ENCODE results near the gene SMIM33. TPM values are rescaled to one million over a fixed set of nuclear protein-coding genes. Genes with fewer than 3 reads are reported as not detected.

SMIM33 gene
- total RNA-seq, 1 donor from 2014 or later, result not detected

DNA sequence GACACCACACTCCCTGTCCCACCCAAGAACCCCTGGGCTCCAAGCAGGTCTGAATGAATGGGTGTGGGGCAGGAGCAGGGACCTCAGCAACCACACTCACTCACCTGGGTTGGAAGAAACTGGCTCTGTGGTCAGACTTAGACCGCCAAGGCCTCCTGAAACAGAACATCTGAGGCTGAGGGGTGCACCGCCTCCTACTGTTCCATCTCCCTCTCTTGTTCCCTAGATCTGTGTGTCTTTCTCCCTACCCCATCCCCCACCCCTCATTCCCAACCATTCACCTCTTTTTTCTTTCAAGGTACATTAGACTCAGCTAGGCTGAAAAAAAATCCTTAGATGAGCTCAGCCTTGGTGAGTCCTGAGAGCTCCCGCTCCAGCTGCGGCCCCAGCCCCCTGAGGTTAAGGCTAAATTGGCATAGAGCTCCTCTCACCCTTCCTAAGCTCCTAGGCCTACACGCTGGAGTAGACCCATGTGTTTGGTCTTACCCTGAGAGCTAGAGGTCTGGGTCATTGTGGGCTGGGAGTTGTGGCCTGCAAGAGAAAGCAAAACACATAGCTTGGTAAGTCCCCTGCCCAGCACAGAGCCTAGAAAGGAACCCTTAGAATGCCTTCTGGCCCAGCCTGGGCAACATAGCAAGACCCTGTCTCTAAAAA lies 13.0 kb upstream of the SMIM33 start:
- H3K36me3 Mint-ChIP-seq, result no peaks in the 10 kb centered on the region
- H3K4me1 Mint-ChIP-seq, result peaks cover 15% of the 10 kb centered on the region
- Histone ChIP-seq H3K4me1 (peaks cover 14% of the 10 kb centered on the region), H3K4me2 (no peak overlapping the region), H3K79me2 (ENCODE audit: low read depth) (no peaks in the 10 kb centered on the region), H3K27ac (no peak overlapping the region), H3K9me3 (ENCODE audit: low read depth) (no peaks in the 10 kb centered on the region), H3K9ac (no peak overlapping the region), H4K20me1 (ENCODE audit: low read depth) (no peaks in the 10 kb centered on the region), H3K4me3 (no peak overlapping the region), H3F3A (ENCODE audit: low read depth) (no peaks in the 10 kb centered on the region), H3K36me3 (no peaks in the 10 kb centered on the region), H3K27me3 (no peaks in the 10 kb centered on the region), H2AFZ (replicated peaks) (no peak overlapping the region)
- no peak for DNase-seq (ENCODE audit: low spot score)
- H3K9me3 Mint-ChIP-seq, result no peaks in the 10 kb centered on the region
- no peak for TF ChIP-seq EZH2phosphoT487 (IDR thresholded peaks at IDR 0.05)
- no peak for TF ChIP-seq EZH2 (IDR thresholded peaks at IDR 0.05)
- TF ChIP-seq CTCF (IDR thresholded peaks at IDR 0.05), result no peak
- peaks cover 5% of the 10 kb centered on the region for H3K27me3 Mint-ChIP-seq (ENCODE audit: insufficient read depth, low read depth)
- H3K4me3 Mint-ChIP-seq, result no peak overlapping the region
- no peak overlapping the region for H3K27ac Mint-ChIP-seq

GRCh38 chr5:139458580-139459407 lies 12.0 kb upstream of the SMIM33 start:
- Histone ChIP-seq H3K4me1 (peaks cover 17% of the 10 kb centered on the region), H3K27me3 (no peaks in the 10 kb centered on the region)
- no peak overlapping the region for H3K27ac Mint-ChIP-seq

GRCh38 chr5:139459451-139459934 lies 11.3 kb upstream of the SMIM33 start:
- no peak for DNase-seq (ENCODE audit: low spot score)
- Mint-ChIP-seq H3K4me1 (peaks cover 18% of the 10 kb centered on the region), H3K4me3 (no peak overlapping the region), H3K36me3 (no peaks in the 10 kb centered on the region), H3K27me3 (ENCODE audit: insufficient read depth, low read depth) (peaks cover 5% of the 10 kb centered on the region), H3K27ac (no peak overlapping the region), H3K9me3 (no peaks in the 10 kb centered on the region)
- Histone ChIP-seq H3K9me3 (ENCODE audit: low read depth) (no peaks in the 10 kb centered on the region), H3K27ac (no peak overlapping the region), H3K4me1 (peaks cover 17% of the 10 kb centered on the region), H3F3A (ENCODE audit: low read depth) (no peaks in the 10 kb centered on the region), H4K20me1 (ENCODE audit: low read depth) (no peaks in the 10 kb centered on the region), H3K36me3 (no peaks in the 10 kb centered on the region), H3K4me3 (no peak overlapping the region), H2AFZ (replicated peaks) (no peak overlapping the region), H3K4me2 (no peak overlapping the region), H3K9ac (no peak overlapping the region), H3K27me3 (no peaks in the 10 kb centered on the region), H3K79me2 (ENCODE audit: low read depth) (no peaks in the 10 kb centered on the region)
- TF ChIP-seq CTCF (IDR thresholded peaks at IDR 0.05) (no peak), EZH2phosphoT487 (IDR thresholded peaks at IDR 0.05) (no peak), EZH2 (IDR thresholded peaks at IDR 0.05) (no peak)

More at GRCh38 chr5:139458580-139459407, 12.0 kb upstream of the SMIM33 start:
- H4K20me1 ChIP-seq (ENCODE audit: low read depth), result no peaks in the 10 kb centered on the region
- no peak overlapping the region for H3K4me2 ChIP-seq
- Mint-ChIP-seq H3K4me3 (no peak overlapping the region), H3K4me1 (peaks cover 18% of the 10 kb centered on the region), H3K9me3 (no peaks in the 10 kb centered on the region), H3K36me3 (no peaks in the 10 kb centered on the region), H3K27me3 (ENCODE audit: insufficient read depth, low read depth) (peaks cover 5% of the 10 kb centered on the region)
- H2AFZ ChIP-seq (replicated peaks), result no peak overlapping the region
- no peak overlapping the region for H3K4me3 ChIP-seq
- H3K79me2 ChIP-seq (ENCODE audit: low read depth), result no peaks in the 10 kb centered on the region
- no peaks in the 10 kb centered on the region for H3K36me3 ChIP-seq
- H3K9me3 ChIP-seq (ENCODE audit: low read depth), result no peaks in the 10 kb centered on the region
- H3K9ac ChIP-seq, result no peak overlapping the region
- TF ChIP-seq EZH2 (IDR thresholded peaks at IDR 0.05) (no peak), EZH2phosphoT487 (IDR thresholded peaks at IDR 0.05) (no peak), CTCF (IDR thresholded peaks at IDR 0.05) (no peak)
- no peak overlapping the region for H3K27ac ChIP-seq
- H3F3A ChIP-seq (ENCODE audit: low read depth), result no peaks in the 10 kb centered on the region
- DNase-seq (ENCODE audit: low spot score), result no peak
